Right lobe of liver (tissue), 6 donors: ENCODE data around the gene MAP3K1. TPM values are rescaled to one million over a fixed set of nuclear protein-coding genes. Genes with fewer than 3 reads are reported as not detected.

Experiments
- ATAC-seq, 4 donors: fragments of 200-7000 bp; cut with Tn5 transposase; one replicate each; pipeline ENCODE4 v1.9.1; 2020; ENCODE audit warnings: mild to moderate bottlenecking in 4 of 4, moderate library complexity in 4 of 4
- DNase-seq, 3 donors: peaks; one replicate each; pipeline ENCODE4 v3.0.0-alpha.2; 2020
- H3K27ac ChIP-seq, 3 donors: fragments of 200-600 bp; one replicate each; pipeline ENCODE4 v1.8.0; 2022
- H3K27me3 ChIP-seq, 2 donors: fragments of 200-600 bp; one replicate each; pipeline ENCODE4 v1.8.0; 2022
- H3K36me3 ChIP-seq, 4 donors: fragments of 200-600 bp; sonication (generic) in 1 of 4; one replicate each; pipeline versions ENCODE4 v1.5.1 to v1.8.0; 2017 to 2022; ENCODE audit warnings: control low read depth in 1 of 4
- H3K4me1 ChIP-seq, 4 donors: fragments of 200-600 bp; sonication (generic) in 1 of 4; one replicate each; pipeline versions ENCODE4 v1.5.1 to v1.8.0; 2017 to 2022; ENCODE audit warnings: control low read depth in 1 of 4
- H3K4me3 ChIP-seq, 3 donors: fragments of 200-600 bp; one replicate each; pipeline ENCODE4 v1.8.0; 2022
- H3K9me3 ChIP-seq, 4 donors: fragments of 200-600 bp; sonication (generic) in 1 of 4; one replicate each; pipeline versions ENCODE4 v1.5.1 to v1.8.0; 2017 to 2022; ENCODE audit warnings: control low read depth in 1 of 4
- POLR2A ChIP-seq: fragments of 450-650 bp; IDR thresholded peaks from one replicate; pipeline ENCODE4 v1.6.1; 2017; ENCODE audit warnings: antibody characterized with exemption, mild to moderate bottlenecking
- WGBS: methylation state at CpG from one replicate; pipeline ENCODE4 v1.1.6; 2018; ENCODE audit warnings: low coverage, low lambda C conversion rate; ENCODE audit not compliant: insufficient coverage; ENCODE audit errors: missing lambda C conversion rate; 5-methylcytosine and 5-hydroxymethylcytosine counted together
- intact Hi-C, 2 donors: fragments of 100-400 bp; cut with DNase I; formaldehyde crosslinking; loops; one replicate each; pipeline versions ENCODE4 v1.11.2 to v1.14.1; 2022
- total RNA-seq, 6 experiments: library from RNA; depleted of rRNA in 2 of 6; stranded (reverse); fragments of >200 nt in 2 of 6; fragmentation: NEBNext Ultra II Directional in 3 of 6; extraction: Animal tissue kit (Norgen Biotek cat#: 25700) in 3 of 6; gene quantifications; one replicate each; pipeline versions ENCODE4 v1.1.0 to v1.2.4, GENCODE V29; 2016 to 2023
- TF ChIP-seq, protein P1 (sequence below), 4 donors: fragments of 200-600 bp in 3 of 4; fragments of 450-650 bp in 1 of 4; IDR thresholded peaks; one replicate each; pipeline versions ENCODE4 v1.5.1 to v1.8.0; 2016 to 2022; ENCODE audit warnings: antibody characterized with exemption in 4 of 4, mild to moderate bottlenecking in 2 of 4
- donor health status: DM: no; HTN: yes; CAD: no.
- donor health status: DM: no; HTN: no; CAD: no.
- donor health status: DM: no; HTN: no; CAD: no.
- donor health status: DM: no; HTN: yes; CAD: no.
- donor health status: DM: no; HTN: yes; CAD: no.

The MAP3K1 gene
- total RNA-seq, 6 experiments from 2014 or later = 6.3 to 10.3 (median 8.3) TPM

DNA sequence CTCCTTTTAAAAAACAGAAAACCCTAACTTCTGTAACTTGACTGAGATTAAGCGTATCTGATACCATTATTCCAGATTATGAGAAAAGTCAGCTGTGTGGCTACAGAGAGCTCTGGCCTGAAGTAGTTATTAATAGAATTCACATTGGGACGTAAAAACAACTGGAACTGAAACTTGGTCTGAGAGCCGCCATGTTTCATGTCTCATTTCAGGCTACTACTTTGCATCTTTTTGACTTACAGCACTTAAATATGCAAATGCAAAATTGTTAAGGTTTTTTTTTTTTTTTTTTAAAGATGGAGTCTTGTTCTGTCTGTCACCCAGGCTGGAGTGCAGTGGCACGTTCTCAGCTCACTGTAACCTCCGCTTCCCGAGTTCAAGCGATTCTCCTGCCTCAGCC, 25.2 kb downstream of the MAP3K1 start:
- Histone ChIP-seq H3K4me3 (no peak overlapping the region), H3K4me1 (peaks cover 0 to 5% (median 0%) of the 10 kb centered on the region in 4 donors), H3K27me3 (no peaks in the 10 kb centered on the region), H3K9me3 (no peaks in the 10 kb centered on the region), H3K27ac (no peak overlapping the region), H3K36me3 (no peaks in the 10 kb centered on the region)
- TF ChIP-seq POLR2A = no peak
- TF ChIP-seq, protein P1, sequence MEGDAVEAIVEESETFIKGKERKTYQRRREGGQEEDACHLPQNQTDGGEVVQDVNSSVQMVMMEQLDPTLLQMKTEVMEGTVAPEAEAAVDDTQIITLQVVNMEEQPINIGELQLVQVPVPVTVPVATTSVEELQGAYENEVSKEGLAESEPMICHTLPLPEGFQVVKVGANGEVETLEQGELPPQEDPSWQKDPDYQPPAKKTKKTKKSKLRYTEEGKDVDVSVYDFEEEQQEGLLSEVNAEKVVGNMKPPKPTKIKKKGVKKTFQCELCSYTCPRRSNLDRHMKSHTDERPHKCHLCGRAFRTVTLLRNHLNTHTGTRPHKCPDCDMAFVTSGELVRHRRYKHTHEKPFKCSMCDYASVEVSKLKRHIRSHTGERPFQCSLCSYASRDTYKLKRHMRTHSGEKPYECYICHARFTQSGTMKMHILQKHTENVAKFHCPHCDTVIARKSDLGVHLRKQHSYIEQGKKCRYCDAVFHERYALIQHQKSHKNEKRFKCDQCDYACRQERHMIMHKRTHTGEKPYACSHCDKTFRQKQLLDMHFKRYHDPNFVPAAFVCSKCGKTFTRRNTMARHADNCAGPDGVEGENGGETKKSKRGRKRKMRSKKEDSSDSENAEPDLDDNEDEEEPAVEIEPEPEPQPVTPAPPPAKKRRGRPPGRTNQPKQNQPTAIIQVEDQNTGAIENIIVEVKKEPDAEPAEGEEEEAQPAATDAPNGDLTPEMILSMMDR (IDR thresholded peaks at IDR 0.05) = no peak
- no peak for DNase-seq
- WGBS = 80% methylated on average over 7 of the region's 7 CpGs
- intact Hi-C loops = loop anchor here in 1 of 2 donors (10.0 kb wide), 1 partner anchor 576 kb away; no protein-coding TSS in a partner anchor
- ATAC-seq = no peak

DNA sequence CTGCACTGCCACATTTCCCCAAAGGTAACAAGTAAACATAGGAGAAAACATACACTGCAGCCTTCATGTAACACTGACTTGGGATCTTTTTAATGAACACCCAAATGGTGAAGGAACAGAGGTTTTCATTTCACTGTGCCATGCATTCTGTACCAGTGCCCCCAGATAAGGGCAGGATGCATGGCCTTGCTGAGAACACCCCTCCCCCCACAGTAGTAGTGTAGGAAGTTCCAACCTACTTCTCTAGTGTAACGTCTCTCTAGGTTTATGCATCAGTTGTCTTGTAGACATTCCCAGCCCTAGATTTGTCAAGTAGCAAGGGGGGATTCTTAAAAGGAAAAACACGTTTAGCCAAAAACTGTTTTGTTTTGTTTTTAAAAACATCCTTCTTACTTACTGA, 29.9 kb downstream of the MAP3K1 start:
- Histone ChIP-seq H3K4me3 (no peak overlapping the region), H3K27me3 (no peaks in the 10 kb centered on the region), H3K36me3 (no peaks in the 10 kb centered on the region), H3K4me1 (peaks cover 0 to 13% (median 5%) of the 10 kb centered on the region in 4 donors), H3K9me3 (no peaks in the 10 kb centered on the region), H3K27ac (no peak overlapping the region)
- WGBS = 52% methylated on average over 2 of the region's 2 CpGs
- intact Hi-C loops = loop anchor here in 1 of 2 donors (10.0 kb wide), 1 partner anchor 580 kb away; no protein-coding TSS in a partner anchor
- DNase-seq (no peak), ATAC-seq (peak in 3 of 4 donors; percentile 24 to 40 (median 30))
- TF ChIP-seq, protein P1 (IDR thresholded peaks at IDR 0.05) = no peak
- no peak for TF ChIP-seq POLR2A

DNA sequence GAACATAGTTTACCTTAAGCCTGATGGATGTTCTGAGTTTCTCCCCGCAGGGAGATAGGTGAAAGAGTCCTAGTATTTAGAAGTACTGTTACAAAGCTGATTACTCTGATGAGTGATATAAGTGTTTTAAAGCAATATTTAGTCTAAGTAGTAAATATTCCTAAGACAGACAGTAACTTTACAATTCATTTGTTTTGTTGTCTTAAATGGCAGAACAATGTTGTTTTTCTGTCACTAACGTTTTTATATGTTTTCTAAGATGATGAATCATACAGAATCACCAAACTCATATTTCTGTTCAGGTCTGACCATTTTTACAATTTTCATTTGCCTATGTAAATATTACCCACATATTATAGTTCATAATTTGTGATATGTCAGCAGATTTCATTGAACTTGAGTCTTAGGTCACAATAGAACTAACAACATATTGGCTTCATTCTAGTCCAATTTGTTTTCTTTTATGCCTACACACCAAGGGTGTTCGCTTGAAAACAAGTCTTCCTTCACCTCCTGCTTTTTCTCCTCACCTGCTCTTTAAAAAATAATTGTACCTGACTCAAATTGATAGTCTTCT, 30.6 kb downstream of the MAP3K1 start:
- Histone ChIP-seq H3K9me3 (no peaks in the 10 kb centered on the region), H3K4me3 (no peak overlapping the region), H3K27ac (no peak overlapping the region), H3K27me3 (no peaks in the 10 kb centered on the region), H3K36me3 (no peaks in the 10 kb centered on the region), H3K4me1 (peaks cover 0 to 20% (median 7%) of the 10 kb centered on the region in 4 donors)
- ATAC-seq (no peak), DNase-seq (no peak)
- intact Hi-C loops = loop anchor here in 1 of 2 donors (10.0 kb wide), 1 partner anchor 581 kb away; no protein-coding TSS in a partner anchor
- TF ChIP-seq, protein P1 (IDR thresholded peaks at IDR 0.05) = no peak
- no peak for TF ChIP-seq POLR2A
- 40% methylated on average over 3 of the region's 3 CpGs for whole genome bisulfite sequencing

DNA sequence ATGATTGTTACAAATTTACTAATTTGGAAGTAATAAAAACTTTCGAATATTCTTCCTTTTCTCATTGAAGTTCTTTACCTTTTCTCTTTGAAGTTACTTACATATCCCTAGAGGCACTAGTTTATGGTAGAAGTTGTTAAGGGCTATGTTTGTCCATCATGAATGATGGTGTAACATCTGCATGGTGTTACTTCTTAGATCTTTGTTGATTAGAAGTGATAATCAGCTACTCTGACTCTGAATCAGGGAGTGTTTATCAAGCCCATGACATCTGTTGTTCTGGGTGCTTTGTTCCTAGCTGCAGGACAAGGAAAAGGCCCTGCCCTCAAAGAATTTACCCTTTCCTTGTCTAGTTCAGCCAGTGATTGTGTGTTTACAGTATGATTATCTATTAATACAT, 32.9 kb downstream of the MAP3K1 start:
- H3K36me3 ChIP-seq = no peaks in the 10 kb centered on the region
- H3K4me3 ChIP-seq = no peak overlapping the region
- no peak for ATAC-seq
- WGBS = 77% methylated on average over 1 of the region's 1 CpG
- no peaks in the 10 kb centered on the region for H3K27me3 ChIP-seq
- H3K4me1 ChIP-seq = peaks cover 0 to 30% (median 11%) of the 10 kb centered on the region in 4 donors
- no peak for DNase-seq
- intact Hi-C loops = loop anchor here in 1 of 2 donors (10.0 kb wide), 1 partner anchor 583 kb away; no protein-coding TSS in a partner anchor
- H3K27ac ChIP-seq = no peak overlapping the region
- TF ChIP-seq, protein P1 (IDR thresholded peaks at IDR 0.05) = no peak
- TF ChIP-seq POLR2A = no peak
- no peaks in the 10 kb centered on the region for H3K9me3 ChIP-seq
